NK-92 treated with Interleukin-12 subunit alpha and Interleukin-12 subunit beta, amount 100 ng/mL, for 24 hours (cell line): ENCODE measurements around the gene OLFML3.

ENCODE experiments used
- DNase-seq: peaks from one replicate; lab custom pipeline; 2025; lab: John Stamatoyannopoulos, UW

OLFML3 gene

GRCh38 chr1:114026797-114027196 lies 47.5 kb downstream of the OLFML3 start:
- no peak for DNase-seq
